KMS-11 (cell line): Measurements from ENCODE around the gene OR5K1.

Experiments used
- H2AFZ ChIP-seq: fragments of 200-600 bp; sonication (generic); 2 replicates; pipeline ENCODE4 v1.6.1; 2016; ENCODE audit warnings: antibody characterized with exemption, mixed run types, low read depth
- H3K27ac ChIP-seq: fragments of 200-600 bp; sonication (generic); 2 replicates; pipeline ENCODE4 v1.6.1; 2016; ENCODE audit warnings: mild to moderate bottlenecking, mixed run types
- H3K27me3 ChIP-seq: fragments of 200-600 bp; sonication (generic); 2 replicates; pipeline ENCODE4 v1.6.1; 2017; ENCODE audit warnings: mild to moderate bottlenecking, low read depth, mixed run types, moderate library complexity; ENCODE audit not compliant: insufficient read depth
- H3K36me3 ChIP-seq: fragments of 200-600 bp; sonication (generic); 2 replicates; pipeline ENCODE4 v1.6.1; 2017; ENCODE audit warnings: mild to moderate bottlenecking, mixed run types; ENCODE audit not compliant: insufficient read depth
- H3K4me1 ChIP-seq: fragments of 200-600 bp; sonication (generic); 2 replicates; pipeline ENCODE4 v1.6.1; 2016; ENCODE audit warnings: mild to moderate bottlenecking, low read depth, mixed run types; ENCODE audit not compliant: poor library complexity, severe bottlenecking
- H3K4me2 ChIP-seq: fragments of 200-600 bp; sonication (generic); 2 replicates; pipeline ENCODE4 v1.7.0; 2016; ENCODE audit warnings: mild to moderate bottlenecking, mixed run types
- H3K4me3 ChIP-seq: fragments of 200-600 bp; sonication (generic); IDR thresholded peaks from 2 replicates; pipeline ENCODE4 v1.6.1; 2017; ENCODE audit warnings: low read depth, low read length, mixed read lengths; ENCODE audit not compliant: insufficient read depth
- H3K79me2 ChIP-seq: fragments of 200-600 bp; sonication (generic); 2 replicates; pipeline ENCODE4 v1.6.1; 2016; ENCODE audit warnings: low read depth, mixed run types; ENCODE audit not compliant: insufficient read depth
- H3K9ac ChIP-seq: fragments of 200-600 bp; sonication (generic); 2 replicates; pipeline ENCODE4 v1.6.1; 2016; ENCODE audit warnings: mild to moderate bottlenecking, mixed run types
- H4K20me1 ChIP-seq: fragments of 200-600 bp; sonication (generic); 2 replicates; pipeline ENCODE4 v1.6.1; 2016; ENCODE audit warnings: mild to moderate bottlenecking, mixed run types; ENCODE audit not compliant: insufficient read depth
- TF ChIP-seq, protein P1 (sequence below): fragments of 200-600 bp; sonication (generic); conservative IDR thresholded peaks from 2 replicates; pipeline ENCODE4 v1.6.1; 2017; ENCODE audit warnings: low read depth, mild to moderate bottlenecking, antibody characterized with exemption, low read length, moderate library complexity, mixed read lengths

OR5K1 gene

DNA sequence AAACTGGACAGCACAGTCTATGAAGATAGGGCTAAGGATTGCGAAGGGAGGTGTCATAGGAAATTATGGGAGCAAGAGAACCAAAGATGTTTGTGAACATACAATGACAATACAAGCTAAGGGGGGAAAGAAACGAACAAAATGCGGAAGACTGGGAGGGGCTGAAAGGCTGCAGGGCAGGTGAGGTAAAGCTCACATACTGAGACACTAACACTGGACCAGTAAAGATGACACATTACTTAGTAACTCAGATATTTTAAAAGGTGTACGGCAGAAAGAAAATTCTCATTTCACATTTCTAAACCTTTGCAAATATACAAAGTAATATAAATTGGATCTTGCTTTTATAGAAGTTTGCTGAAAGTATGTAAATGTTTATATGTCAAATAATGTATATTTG, 49.6 kb downstream of the OR5K1 start:
- Histone ChIP-seq H3K27ac (no peak overlapping the region), H3K79me2 (peaks cover under 1% of the 10 kb centered on the region; the same call in 1 of the 2 replicates), H4K20me1 (no peaks in the 10 kb centered on the region), H3K4me3 (no peak overlapping the region), H3K4me1 (peaks cover 41% of the 10 kb centered on the region), H3K36me3 (no peaks in the 10 kb centered on the region), H3K9ac (no peak overlapping the region), H3K4me2 (no peak overlapping the region), H2AFZ (no peak overlapping the region), H3K27me3 (no peaks in the 10 kb centered on the region)
- TF ChIP-seq, protein P1, sequence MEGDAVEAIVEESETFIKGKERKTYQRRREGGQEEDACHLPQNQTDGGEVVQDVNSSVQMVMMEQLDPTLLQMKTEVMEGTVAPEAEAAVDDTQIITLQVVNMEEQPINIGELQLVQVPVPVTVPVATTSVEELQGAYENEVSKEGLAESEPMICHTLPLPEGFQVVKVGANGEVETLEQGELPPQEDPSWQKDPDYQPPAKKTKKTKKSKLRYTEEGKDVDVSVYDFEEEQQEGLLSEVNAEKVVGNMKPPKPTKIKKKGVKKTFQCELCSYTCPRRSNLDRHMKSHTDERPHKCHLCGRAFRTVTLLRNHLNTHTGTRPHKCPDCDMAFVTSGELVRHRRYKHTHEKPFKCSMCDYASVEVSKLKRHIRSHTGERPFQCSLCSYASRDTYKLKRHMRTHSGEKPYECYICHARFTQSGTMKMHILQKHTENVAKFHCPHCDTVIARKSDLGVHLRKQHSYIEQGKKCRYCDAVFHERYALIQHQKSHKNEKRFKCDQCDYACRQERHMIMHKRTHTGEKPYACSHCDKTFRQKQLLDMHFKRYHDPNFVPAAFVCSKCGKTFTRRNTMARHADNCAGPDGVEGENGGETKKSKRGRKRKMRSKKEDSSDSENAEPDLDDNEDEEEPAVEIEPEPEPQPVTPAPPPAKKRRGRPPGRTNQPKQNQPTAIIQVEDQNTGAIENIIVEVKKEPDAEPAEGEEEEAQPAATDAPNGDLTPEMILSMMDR, result no peak

DNA sequence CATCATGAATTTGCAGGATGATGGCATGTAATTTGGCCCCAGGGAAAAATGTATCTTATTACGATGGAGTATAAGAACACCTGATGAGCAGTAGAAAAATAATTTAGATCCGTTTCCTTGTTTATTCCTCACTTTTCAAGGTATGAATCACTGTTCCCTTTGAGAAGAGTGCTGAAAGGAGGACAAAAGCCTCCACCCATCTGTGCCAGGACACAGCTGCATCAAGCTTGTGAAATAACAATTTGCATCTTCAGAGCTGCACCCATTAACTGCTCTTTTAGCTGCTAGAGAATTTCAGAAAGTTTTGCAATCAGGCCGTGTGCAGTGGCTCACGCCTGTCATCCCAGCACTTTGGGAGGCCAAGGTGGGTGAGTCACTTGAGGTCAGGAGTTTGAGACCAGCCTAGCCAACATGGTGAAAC, 50.1 kb downstream of the OR5K1 start:
- no peak overlapping the region for H2AFZ ChIP-seq
- no peaks in the 10 kb centered on the region for H3K36me3 ChIP-seq
- peak overlapping the region; percentile 2; the same call in 1 of the 2 replicates for H3K4me2 ChIP-seq
- no peak overlapping the region for H3K27ac ChIP-seq
- H3K9ac ChIP-seq, result no peak overlapping the region
- H3K79me2 ChIP-seq, result peaks cover 4% of the 10 kb centered on the region; the same call in 1 of the 2 replicates
- H3K4me3 ChIP-seq, result no peak overlapping the region
- TF ChIP-seq, protein P1, result no peak
- H4K20me1 ChIP-seq, result no peaks in the 10 kb centered on the region
- no peaks in the 10 kb centered on the region for H3K27me3 ChIP-seq
- peaks cover 46% of the 10 kb centered on the region for H3K4me1 ChIP-seq

DNA sequence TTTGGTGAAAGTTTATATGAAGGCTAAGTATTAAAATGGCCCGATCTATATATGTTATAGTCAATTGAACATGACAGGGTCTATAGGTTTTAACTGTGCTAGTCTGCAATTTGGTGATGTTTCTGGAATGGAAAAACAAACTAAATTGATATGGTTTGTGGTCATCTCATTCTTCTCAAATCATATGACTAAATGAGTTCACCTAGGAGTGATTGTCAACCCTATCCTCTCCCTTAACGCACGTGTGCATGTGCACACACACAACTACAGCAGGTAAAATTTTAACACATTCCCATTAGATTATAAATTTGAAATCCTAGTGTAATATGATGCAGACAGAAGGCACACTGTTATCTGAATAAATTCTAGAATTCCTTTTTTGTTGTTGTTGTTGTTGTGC, 50.7 kb downstream of the OR5K1 start:
- Histone ChIP-seq H4K20me1 (no peaks in the 10 kb centered on the region), H3K27ac (no peak overlapping the region), H3K4me3 (no peak overlapping the region), H3K36me3 (no peaks in the 10 kb centered on the region; the same call in 1 of the 2 replicates), H3K4me1 (peaks cover 50% of the 10 kb centered on the region), H2AFZ (no peak overlapping the region), H3K79me2 (peaks cover 6% of the 10 kb centered on the region; the same call in 1 of the 2 replicates), H3K27me3 (no peaks in the 10 kb centered on the region), H3K9ac (no peak overlapping the region), H3K4me2 (peak overlapping the region; percentile 2)
- TF ChIP-seq, protein P1, result no peak

DNA sequence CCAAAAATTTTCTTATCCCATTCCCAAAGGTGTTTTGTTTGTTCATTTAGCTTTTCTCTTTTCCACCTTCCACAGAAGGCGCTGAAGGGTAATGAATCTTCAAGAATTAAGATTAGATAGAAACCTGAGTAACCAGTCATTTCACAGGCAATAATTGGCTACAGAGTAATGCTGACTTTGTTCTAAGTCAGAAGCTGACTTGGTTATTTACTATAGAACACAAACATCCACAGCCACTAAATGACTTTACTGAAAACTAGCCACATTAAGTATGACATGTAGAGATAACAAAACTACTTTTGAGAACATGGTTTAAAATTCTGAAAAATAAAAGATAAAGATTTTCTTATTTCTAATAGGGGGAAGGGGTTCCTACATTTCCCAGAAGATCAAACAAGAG, 51.9 kb downstream of the OR5K1 start:
- peaks cover 10% of the 10 kb centered on the region; the same call in 1 of the 2 replicates for H3K36me3 ChIP-seq
- H3K4me2 ChIP-seq, result peak overlapping the region; percentile 19; the same call in 1 of the 2 replicates
- H3K9ac ChIP-seq, result no peak overlapping the region
- no peak overlapping the region for H2AFZ ChIP-seq
- H3K27ac ChIP-seq, result peak overlapping the region; percentile 8; the same call in 1 of the 2 replicates
- TF ChIP-seq, protein P1, result no peak
- H4K20me1 ChIP-seq, result no peaks in the 10 kb centered on the region
- peaks cover 62% of the 10 kb centered on the region for H3K4me1 ChIP-seq
- H3K27me3 ChIP-seq, result no peaks in the 10 kb centered on the region
- H3K4me3 ChIP-seq, result no peak overlapping the region
- H3K79me2 ChIP-seq, result peaks cover 18% of the 10 kb centered on the region; the same call in 1 of the 2 replicates
